Chondrocyte (in vitro differentiated cells): ENCODE measurements around the gene RHOT2. TPM values are rescaled to one million over a fixed set of nuclear protein-coding genes. Genes with fewer than 3 reads are reported as not detected.

ENCODE experiments used
- DNase-seq: peaks from one replicate; pipeline ENCODE4 v3.0.0; 2021; ENCODE audit warnings: mixed read lengths, low spot score
- H3K27ac Mint-ChIP-seq: one replicate; pipeline ENCODE4 v1.8.0; 2021; ENCODE audit warnings: mild to moderate bottlenecking, moderate library complexity, mixed read lengths; ENCODE audit not compliant: unreplicated experiment
- H3K27me3 Mint-ChIP-seq: 2 replicates; pipeline ENCODE4 v1.8.0; 2021; ENCODE audit warnings: low read depth, mixed read lengths
- H3K36me3 Mint-ChIP-seq: 2 replicates; pipeline ENCODE4 v1.8.0; 2021; ENCODE audit warnings: low read depth, mixed read lengths
- H3K4me1 Mint-ChIP-seq: 2 replicates; pipeline ENCODE4 v1.8.0; 2021; ENCODE audit warnings: low read depth, mild to moderate bottlenecking, mixed read lengths
- H3K4me3 Mint-ChIP-seq: one replicate; pipeline ENCODE4 v1.8.0; 2021; ENCODE audit warnings: mild to moderate bottlenecking, moderate library complexity, mixed read lengths; ENCODE audit not compliant: unreplicated experiment
- H3K9me3 Mint-ChIP-seq: 2 replicates; pipeline ENCODE4 v1.8.0; 2021; ENCODE audit warnings: low read depth, mixed read lengths
- total RNA-seq: library from RNA; stranded (reverse); gene quantifications from 3 replicates; pipeline ENCODE4 v1.2.1, GENCODE V29; 2021
- TF ChIP-seq, protein P1 (sequence below): fragments of 200-600 bp; sonication (generic); IDR thresholded peaks from 2 replicates; pipeline ENCODE4 v1.5.0; 2021; ENCODE audit warnings: antibody characterized with exemption, mild to moderate bottlenecking, moderate library complexity

The RHOT2 gene
- total RNA-seq, 1 donor from 2014 or later, result 101 TPM

DNA sequence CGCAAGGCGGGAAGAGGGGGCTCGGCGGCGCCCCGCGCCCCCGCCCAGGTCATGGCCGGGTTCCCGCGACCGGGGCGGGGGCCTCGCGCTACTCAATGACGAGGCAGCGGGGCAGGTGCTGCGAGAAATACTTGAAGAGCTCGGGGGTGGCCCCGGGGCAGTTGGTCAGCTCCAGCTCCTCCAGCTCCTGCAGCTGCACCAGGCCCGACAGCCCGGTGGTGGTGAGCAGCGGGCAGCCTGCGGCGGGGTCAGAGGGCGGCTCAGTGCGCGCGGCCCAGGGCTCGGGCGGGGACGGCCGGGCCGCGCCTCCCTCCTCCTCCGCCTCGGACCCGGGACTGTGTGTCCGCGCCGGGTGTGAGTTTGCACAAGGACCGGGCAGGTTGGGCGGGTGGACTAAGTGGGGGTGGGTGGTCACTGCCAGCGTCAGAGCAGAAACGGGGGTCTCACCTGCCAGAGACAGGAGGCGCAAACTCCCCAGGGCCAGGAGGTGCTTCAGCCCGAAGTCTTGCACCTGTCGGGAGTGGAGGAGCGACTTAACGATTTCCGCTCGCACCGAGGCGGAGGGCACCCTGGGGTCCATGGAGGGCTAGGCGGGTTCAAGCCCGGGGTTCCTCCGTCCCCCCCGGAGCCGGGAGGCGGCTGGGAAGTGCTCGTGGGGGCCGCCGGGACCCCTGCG is 26.4 kb downstream of the RHOT2 start:
- H3K4me1 Mint-ChIP-seq, result peaks cover 11% of the 10 kb centered on the region
- peaks cover 1% of the 10 kb centered on the region for H3K36me3 Mint-ChIP-seq
- H3K4me3 Mint-ChIP-seq, result no peak overlapping the region
- no peak overlapping the region for H3K27ac Mint-ChIP-seq
- H3K9me3 Mint-ChIP-seq, result no peaks in the 10 kb centered on the region
- peaks cover 23% of the 10 kb centered on the region for H3K27me3 Mint-ChIP-seq
- TF ChIP-seq, protein P1, sequence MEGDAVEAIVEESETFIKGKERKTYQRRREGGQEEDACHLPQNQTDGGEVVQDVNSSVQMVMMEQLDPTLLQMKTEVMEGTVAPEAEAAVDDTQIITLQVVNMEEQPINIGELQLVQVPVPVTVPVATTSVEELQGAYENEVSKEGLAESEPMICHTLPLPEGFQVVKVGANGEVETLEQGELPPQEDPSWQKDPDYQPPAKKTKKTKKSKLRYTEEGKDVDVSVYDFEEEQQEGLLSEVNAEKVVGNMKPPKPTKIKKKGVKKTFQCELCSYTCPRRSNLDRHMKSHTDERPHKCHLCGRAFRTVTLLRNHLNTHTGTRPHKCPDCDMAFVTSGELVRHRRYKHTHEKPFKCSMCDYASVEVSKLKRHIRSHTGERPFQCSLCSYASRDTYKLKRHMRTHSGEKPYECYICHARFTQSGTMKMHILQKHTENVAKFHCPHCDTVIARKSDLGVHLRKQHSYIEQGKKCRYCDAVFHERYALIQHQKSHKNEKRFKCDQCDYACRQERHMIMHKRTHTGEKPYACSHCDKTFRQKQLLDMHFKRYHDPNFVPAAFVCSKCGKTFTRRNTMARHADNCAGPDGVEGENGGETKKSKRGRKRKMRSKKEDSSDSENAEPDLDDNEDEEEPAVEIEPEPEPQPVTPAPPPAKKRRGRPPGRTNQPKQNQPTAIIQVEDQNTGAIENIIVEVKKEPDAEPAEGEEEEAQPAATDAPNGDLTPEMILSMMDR, result no peak
- DNase-seq, result no peak

DNA sequence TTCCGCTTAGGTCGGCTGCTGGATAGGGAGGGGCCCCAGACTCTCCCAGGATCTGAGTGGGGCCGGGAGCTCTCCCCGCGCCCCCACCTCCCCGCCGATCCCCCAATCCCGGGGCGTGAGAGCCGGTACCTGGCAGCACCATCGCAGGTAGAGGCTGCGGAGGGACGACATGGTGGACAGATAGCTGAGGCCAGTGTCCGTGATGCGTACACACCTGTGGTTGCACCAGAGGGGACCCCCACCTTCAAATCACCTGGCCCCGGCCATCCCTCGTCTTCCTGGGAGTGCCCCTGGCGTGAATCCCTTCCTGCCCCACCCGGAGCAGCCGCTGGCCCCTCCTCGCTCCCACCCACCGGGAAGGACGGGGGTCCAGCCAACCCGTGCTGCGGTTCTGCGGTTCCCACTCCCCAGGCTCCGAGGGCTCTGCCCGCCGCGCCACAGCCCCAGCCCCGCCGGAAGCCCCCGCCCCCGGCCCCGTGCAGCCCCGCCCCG is 27.0 kb downstream of the RHOT2 start:
- Mint-ChIP-seq H3K4me1 (peaks cover 5% of the 10 kb centered on the region), H3K9me3 (no peaks in the 10 kb centered on the region), H3K27me3 (peaks cover 23% of the 10 kb centered on the region), H3K4me3 (no peak overlapping the region), H3K27ac (no peak overlapping the region), H3K36me3 (peaks cover 1% of the 10 kb centered on the region)
- TF ChIP-seq, protein P1, result no peak
- DNase-seq, result no peak

DNA sequence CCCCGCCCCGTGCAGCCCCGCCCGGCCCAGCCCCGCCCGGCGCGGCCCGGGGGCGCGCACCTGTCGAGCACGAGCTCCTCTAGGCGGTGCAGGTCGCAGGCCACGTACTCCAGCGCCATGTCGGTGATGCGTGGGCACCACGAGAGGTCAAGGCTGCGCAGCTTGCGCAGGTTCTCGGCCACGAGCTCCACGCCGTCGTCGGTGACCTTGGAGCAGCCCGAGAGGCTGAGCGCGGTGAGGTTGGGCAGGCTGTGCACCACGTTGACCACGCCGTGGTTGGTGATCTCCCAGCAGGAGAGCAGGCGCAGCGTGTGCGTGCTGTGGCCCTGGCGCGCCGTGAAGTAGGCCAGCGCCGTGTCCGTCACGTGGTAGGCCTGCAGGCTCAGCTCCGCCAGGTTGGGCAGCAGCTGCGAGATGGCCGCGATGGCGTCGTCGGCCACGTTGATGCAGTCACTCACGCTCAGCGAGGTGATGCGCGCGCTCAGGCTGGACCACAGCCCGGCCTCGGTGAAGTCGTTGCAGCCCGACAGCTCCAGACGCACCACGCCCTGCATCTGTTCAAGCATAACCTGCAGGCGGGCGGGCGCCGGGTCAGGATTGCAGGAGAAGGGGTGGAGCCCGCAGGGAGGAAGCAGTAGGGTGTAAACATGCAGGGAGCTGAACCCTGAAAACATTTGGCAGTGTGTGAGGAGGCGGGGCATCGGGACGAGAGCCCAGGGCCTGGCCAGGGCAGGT is 27.6 kb downstream of the RHOT2 start:
- DNase-seq, result no peak
- H3K9me3 Mint-ChIP-seq, result no peaks in the 10 kb centered on the region
- no peak overlapping the region for H3K27ac Mint-ChIP-seq
- TF ChIP-seq, protein P1, result no peak
- peaks cover 23% of the 10 kb centered on the region for H3K27me3 Mint-ChIP-seq
- H3K36me3 Mint-ChIP-seq, result peaks cover 1% of the 10 kb centered on the region
- peaks cover 4% of the 10 kb centered on the region for H3K4me1 Mint-ChIP-seq
- no peak overlapping the region for H3K4me3 Mint-ChIP-seq

DNA sequence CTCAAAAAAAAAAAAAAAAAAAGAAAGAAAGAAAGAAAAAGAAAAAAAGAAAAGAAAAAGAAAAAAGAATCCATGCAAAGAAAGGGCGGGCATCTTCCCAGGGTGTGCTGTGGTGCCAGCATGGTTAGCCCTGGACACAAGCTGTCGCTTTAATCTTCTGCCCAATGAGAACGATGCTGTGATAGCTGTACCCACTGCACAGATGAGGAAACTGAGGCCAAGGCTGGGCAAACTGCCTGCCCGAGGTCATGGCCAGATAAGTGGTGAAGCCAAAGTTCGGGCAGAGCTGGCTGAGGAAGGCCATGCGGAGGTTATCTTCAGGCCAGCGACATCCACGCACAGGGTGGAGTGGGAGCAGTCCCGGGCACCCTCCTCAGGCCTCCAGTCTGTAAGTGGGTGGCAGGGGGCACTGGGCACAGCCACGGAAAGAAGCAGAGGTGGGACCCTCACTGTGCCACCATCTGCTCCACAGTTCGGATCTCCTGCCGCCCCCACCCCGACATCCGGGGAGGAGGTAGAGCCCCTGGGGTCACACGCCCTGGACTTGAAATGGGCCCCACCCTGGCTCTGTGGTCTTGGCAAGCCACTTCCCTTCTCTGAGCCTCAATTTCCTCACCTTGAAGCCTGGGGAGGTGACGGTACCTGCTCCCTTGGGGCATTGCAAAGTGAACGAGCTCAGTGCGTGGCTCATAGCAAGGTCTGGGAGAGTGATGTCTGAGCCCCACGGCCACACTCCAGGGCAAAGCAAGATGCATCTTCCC is 31.2 kb downstream of the RHOT2 start:
- Mint-ChIP-seq H3K9me3 (no peaks in the 10 kb centered on the region), H3K4me3 (no peak overlapping the region), H3K4me1 (no peaks in the 10 kb centered on the region), H3K27ac (no peak overlapping the region), H3K36me3 (peaks cover 1% of the 10 kb centered on the region), H3K27me3 (peaks cover 29% of the 10 kb centered on the region)
- DNase-seq, result no peak
- TF ChIP-seq, protein P1, result no peak
